ENCODE measurements around the gene GNA15. TPM values are rescaled to one million over a fixed set of nuclear protein-coding genes. Genes with fewer than 3 reads are reported as not detected.

Gene GNA15
- total RNA-seq, 1 experiment from 2014 or later: 0.87 TPM

GRCh38 chr19:3105641-3106508, 30.0 kb upstream of the GNA15 start:
- no peak for DNase-seq (ENCODE audit: extremely low read depth, low read depth)

GRCh38 chr19:3106509-3107141, 29.2 kb upstream of the GNA15 start:
- no peak for DNase-seq (ENCODE audit: extremely low read depth, low read depth)

- DNase-seq (ENCODE audit: extremely low read depth, low read depth): no peak
Measured at GRCh38 chr19:3107658-3108057, 28.2 kb upstream of the GNA15 start.

GRCh38 chr19:3108775-3109174, 27.1 kb upstream of the GNA15 start:
- DNase-seq (ENCODE audit: extremely low read depth, low read depth): peak; percentile 32

- DNase-seq (ENCODE audit: extremely low read depth, low read depth): no peak
Measured at GRCh38 chr19:3109491-3109890, 26.3 kb upstream of the GNA15 start.

GRCh38 chr19:3110126-3110825, 25.6 kb upstream of the GNA15 start:
- no peak for DNase-seq (ENCODE audit: extremely low read depth, low read depth)

- no peak for DNase-seq (ENCODE audit: extremely low read depth, low read depth)
Measured at GRCh38 chr19:3111586-3112247, 24.1 kb upstream of the GNA15 start.

GRCh38 chr19:3112375-3113099, 23.3 kb upstream of the GNA15 start:
- DNase-seq (ENCODE audit: extremely low read depth, low read depth): no peak

GRCh38 chr19:3113100-3114017, 22.5 kb upstream of the GNA15 start:
- DNase-seq (ENCODE audit: extremely low read depth, low read depth): no peak

GRCh38 chr19:3114018-3114726, 21.7 kb upstream of the GNA15 start:
- DNase-seq (ENCODE audit: extremely low read depth, low read depth): no peak

- no peak for DNase-seq (ENCODE audit: extremely low read depth, low read depth)
Measured at GRCh38 chr19:3114811-3115210, 21.0 kb upstream of the GNA15 start.

- DNase-seq (ENCODE audit: extremely low read depth, low read depth): no peak
Measured at GRCh38 chr19:3115411-3115810, 20.4 kb upstream of the GNA15 start.

- DNase-seq (ENCODE audit: extremely low read depth, low read depth): peak; percentile 11
Measured at GRCh38 chr19:3115916-3116602, 19.8 kb upstream of the GNA15 start.

GRCh38 chr19:3116621-3117020, 19.2 kb upstream of the GNA15 start:
- DNase-seq (ENCODE audit: extremely low read depth, low read depth): no peak

GRCh38 chr19:3117716-3118115, 18.1 kb upstream of the GNA15 start:
- no peak for DNase-seq (ENCODE audit: extremely low read depth, low read depth)

- no peak for DNase-seq (ENCODE audit: extremely low read depth, low read depth)
Measured at GRCh38 chr19:3118232-3119070, 17.4 kb upstream of the GNA15 start.

- no peak for DNase-seq (ENCODE audit: extremely low read depth, low read depth)
Measured at GRCh38 chr19:3119071-3119595, 16.7 kb upstream of the GNA15 start.
